HepG2 (cell line): ENCODE data around the gene MCOLN3. TPM values are rescaled to one million over a fixed set of nuclear protein-coding genes. Genes with fewer than 3 reads are reported as not detected.

Experiments
- ATAC-seq: fragments of 200-7000 bp; cut with Tn5 transposase; 3 replicates; pipeline ENCODE4 v1.9.1; 2020; ENCODE audit warnings: mild to moderate bottlenecking, moderate library complexity
- Bru-seq: library from RNA; stranded (reverse); fragments of 400-500 nt; gene quantifications from one replicate; lab custom pipeline; 2021; lab: Mats Ljungman, UMichigan
- BruChase-seq, 2 experiments: library from RNA; stranded (reverse); fragments of 400-500 nt; gene quantifications; one replicate each; lab custom pipeline; 2021; lab: Mats Ljungman, UMichigan
- BruUV-seq: library from RNA; stranded (reverse); fragments of 400-500 nt; replicated peaks from 2 replicates; lab custom pipeline; 2021; lab: Mats Ljungman, UMichigan
- CTCF ChIA-PET: fragments of 300-600 bp; formaldehyde crosslinking; extraction: SDS; loops from one replicate; lab custom pipeline; 2021; ENCODE audit warnings: low total read pairs, inconsistent platforms, low intra/inter-chr PET ratio; lab: Yijun Ruan, JAX
- POLR2A ChIA-PET: fragments of 350-600 bp; sonication (Branson Sonifier 250); formaldehyde crosslinking; loops from one replicate; lab custom pipeline; 2020; ENCODE audit warnings: antibody characterized with exemption, inconsistent platforms; lab: Yijun Ruan, JAX
- DNase-seq: peaks from one replicate; pipeline ENCODE4 v3.0.0-alpha.2; 2015; ENCODE audit warnings: low spot score
- FAIRE-seq: peaks from 3 replicates; lab custom pipeline; 2011; peaks lifted over from hg19 to GRCh38; lab: Jason Lieb, UNC
- H2AFZ ChIP-seq: one replicate; pipeline ENCODE4 v1.6.1; 2011; ENCODE audit warnings: low read length, inconsistent platforms
- H3K27ac ChIP-seq: fragments of 300-600 bp; 3 replicates; pipeline ENCODE4 v1.8.0; 2011; ENCODE audit warnings: mixed run types, mild to moderate bottlenecking, mixed read lengths, low read length, inconsistent platforms; ENCODE audit not compliant: insufficient read depth; ENCODE audit errors: extremely low read length
- H3K27me3 ChIP-seq, 2 experiments: fragments of 200-600 bp in 1 of 2; 2 replicates in 1 of 2; 3 replicates in 1 of 2; pipeline versions ENCODE4 v1.6.0 to v1.8.0; 2011; ENCODE audit warnings: low read length in 2 of 2, mild to moderate bottlenecking in 2 of 2, moderate library complexity in 2 of 2, inconsistent platforms in 1 of 2; ENCODE audit not compliant: insufficient read depth in 2 of 2, control insufficient read depth in 1 of 2
- H3K36me3 ChIP-seq, 2 experiments: fragments of 200-600 bp in 1 of 2; replicated peaks in 1 of 2; 2 replicates in 1 of 2; 3 replicates in 1 of 2; pipeline versions ENCODE4 v1.5.1 to v1.8.0; 2011; ENCODE audit warnings: low read length in 2 of 2, inconsistent platforms in 1 of 2; ENCODE audit not compliant: insufficient read depth in 2 of 2, control insufficient read depth in 1 of 2
- H3K4me1 ChIP-seq: 2 replicates; pipeline ENCODE4 v1.5.1; 2012; ENCODE audit warnings: low read length, inconsistent platforms; ENCODE audit not compliant: insufficient read depth
- H3K4me2 ChIP-seq: 2 replicates; pipeline ENCODE4 v1.6.0; 2011; ENCODE audit warnings: low read depth, low read length, inconsistent platforms
- H3K4me3 ChIP-seq, 3 experiments: fragments of 200-600 bp in 1 of 3; sonication (generic), shearing (Covaris generic) in 1 of 3; replicated peaks in 1 of 3; 2 replicates each; pipeline ENCODE4 v1.5.1; 2011 to 2016; ENCODE audit warnings: low read length in 3 of 3, inconsistent platforms in 2 of 3, low read depth in 2 of 3, mild to moderate bottlenecking in 2 of 3, control low read depth in 1 of 3, mixed read lengths in 1 of 3; ENCODE audit not compliant: insufficient read depth in 1 of 3
- H3K79me2 ChIP-seq: one replicate; pipeline ENCODE4 v1.6.1; 2011; ENCODE audit warnings: low read length, inconsistent platforms; ENCODE audit not compliant: insufficient read depth
- H3K9ac ChIP-seq: 2 replicates; pipeline ENCODE4 v1.6.0; 2011; ENCODE audit warnings: mild to moderate bottlenecking, low read depth, low read length, inconsistent platforms; ENCODE audit not compliant: insufficient read depth
- H3K9me3 ChIP-seq: 2 replicates; pipeline ENCODE4 v1.5.1; 2012; ENCODE audit warnings: mild to moderate bottlenecking, low read length
- H4K20me1 ChIP-seq: 2 replicates; pipeline ENCODE4 v1.6.0; 2011; ENCODE audit warnings: inconsistent platforms, mild to moderate bottlenecking, low read length, moderate library complexity; ENCODE audit not compliant: insufficient read depth
- ATF3 ChIP-seq: sonication (generic); formaldehyde crosslinking; IDR thresholded peaks from 2 replicates; pipeline ENCODE4 v1.4.0; 2020; ENCODE audit warnings: missing genetic modification reagents
- BCL6 ChIP-seq: IDR thresholded peaks from 2 replicates; pipeline ENCODE4 v1.6.1; 2016; ENCODE audit warnings: missing genetic modification reagents, missing compliant biosample characterization
- DNMT1 ChIP-seq: sonication (generic); formaldehyde crosslinking; IDR thresholded peaks from 2 replicates; pipeline ENCODE4 v1.5.1; 2020; ENCODE audit warnings: mild to moderate bottlenecking, missing genetic modification reagents
- REXO4 ChIP-seq: sonication (generic); formaldehyde crosslinking; IDR thresholded peaks from 2 replicates; pipeline ENCODE4 v1.8.0; 2022; ENCODE audit warnings: missing genetic modification reagents, mild to moderate bottlenecking, borderline replicate concordance
- TCF7L2 ChIP-seq: IDR thresholded peaks from 2 replicates; pipeline ENCODE4 v1.6.1; 2011; ENCODE audit warnings: mild to moderate bottlenecking, low read depth, low read length, moderate library complexity
- TP53 ChIP-seq: sonication (generic); formaldehyde crosslinking; conservative IDR thresholded peaks from 2 replicates; pipeline ENCODE4 v1.4.0; 2020; ENCODE audit warnings: missing genetic modification reagents
- XBP1 ChIP-seq: sonication (generic); formaldehyde crosslinking; IDR thresholded peaks from 2 replicates; pipeline ENCODE4 v1.5.0; 2020; ENCODE audit warnings: missing genetic modification reagents
- ZFP91 ChIP-seq: sonication (generic); formaldehyde crosslinking; IDR thresholded peaks from 2 replicates; pipeline ENCODE4 v1.9.0; 2022; ENCODE audit warnings: missing genetic modification reagents, mild to moderate bottlenecking, borderline replicate concordance
- ZNF687 ChIP-seq: sonication (generic); formaldehyde crosslinking; IDR thresholded peaks from 2 replicates; pipeline ENCODE4 v1.5.1; 2020; ENCODE audit warnings: mild to moderate bottlenecking, missing genetic modification reagents, moderate library complexity
- ZNF703 ChIP-seq: sonication (generic); formaldehyde crosslinking; IDR thresholded peaks from 2 replicates; pipeline ENCODE4 v1.5.1; 2020; ENCODE audit warnings: missing genetic modification reagents, mild to moderate bottlenecking, moderate library complexity, borderline replicate concordance
- ZNF891 ChIP-seq: sonication (generic); formaldehyde crosslinking; IDR thresholded peaks from 2 replicates; pipeline ENCODE4 v1.5.0; 2020; ENCODE audit warnings: mild to moderate bottlenecking, missing genetic modification reagents
- WGBS: methylation state at CpG from one replicate; pipeline ENCODE4 v1.1.6; 2017; ENCODE audit warnings: low lambda C conversion rate; 5-methylcytosine and 5-hydroxymethylcytosine counted together
- in situ Hi-C: cut with HindIII; loops from 2 replicates; pipeline ENCODE4 v1.10.0; 2017; ENCODE audit warnings: low pct_unique_long_range_greater_than_20kb; ENCODE audit not compliant: extremely low pct_ligation_motif_present
- intact Hi-C: fragments of 100-400 bp; cut with micrococcal nuclease; formaldehyde crosslinking; loops from one replicate; pipeline ENCODE4 v1.10.0; 2022; ENCODE audit not compliant: unreplicated experiment
- long read RNA-seq, 2 experiments: library from RNA in 1 of 2; library from polyadenylated mRNA in 1 of 2; stranded (forward) in 1 of 2; unstranded in 1 of 2; transcript quantifications; one replicate each; pipeline ENCODE4 v2.0.0, GENCODE V29; 2019 to 2022
- polyA minus RNA-seq, 3 experiments: library from RNA; depleted of rRNA, polyadenylated mRNA; stranded (reverse); fragments of >200 nt; gene quantifications; 2 replicates each; pipeline ENCODE4 v1.2.3, GENCODE V29; 2011; ENCODE audit warnings: low replicate concordance in 1 of 3
- polyA plus RNA-seq, 8 experiments: library from polyadenylated mRNA; depleted of rRNA in 3 of 8; stranded (reverse) in 7 of 8; unstranded in 1 of 8; fragments of >200 nt; fragmentation: Illumina TruSeq in 4 of 8; extraction: Trizol in 4 of 8; gene quantifications; 2 replicates each; pipeline versions ENCODE4 v1.2.1 to v1.2.3, GENCODE V29; 2011 to 2016; ENCODE audit warnings: low read depth in 4 of 8, missing spikeins in 1 of 8, mixed read lengths in 1 of 8; ENCODE audit not compliant: insufficient read depth in 1 of 8
- total RNA-seq, 5 experiments: library from RNA; depleted of rRNA; stranded (reverse); fragments of >200 nt; fragmentation: Illumina TruSeq; extraction: Trizol; gene quantifications; 2 replicates each; pipeline ENCODE4 v1.2.3, GENCODE V29; 2016; ENCODE audit warnings: low read depth in 1 of 5

MCOLN3 gene
- total RNA-seq (2016; rRNA removed; fragmentation: Illumina TruSeq; extraction: Trizol) (0.04 TPM in 1 of 2 replicates, not detected in the other), polyA plus RNA-seq (2011; rRNA removed) (0.03 and 0.04 TPM in 2 replicates), polyA minus RNA-seq (2011; rRNA and poly(A)+ RNA removed; ENCODE audit: low replicate concordance) (not detected in 2 replicates), Bru-seq, nascent RNA (percentile 13 among the genes with signal in this experiment), BruChase-seq, experiment 1, labeled RNA remaining after a 6-hour chase (percentile 16 among the genes with signal in this experiment), BruChase-seq, experiment 2, labeled RNA remaining after a 2-hour chase (percentile 15 among the genes with signal in this experiment)
- not detected in 2 replicates for total RNA-seq (2016; cell fraction: cytosol; rRNA removed; fragmentation: Illumina TruSeq; extraction: Trizol; ENCODE audit: low read depth)
- not detected in 2 replicates for total RNA-seq (2016; cell fraction: insoluble cytoplasmic fraction; rRNA removed; fragmentation: Illumina TruSeq; extraction: Trizol)
- total RNA-seq (2016; cell fraction: membrane; rRNA removed; fragmentation: Illumina TruSeq; extraction: Trizol) = not detected in 2 replicates
- total RNA-seq (2016; cell fraction: nucleus; rRNA removed; fragmentation: Illumina TruSeq; extraction: Trizol) = not detected in 2 replicates
- polyA plus RNA-seq (2011; cell fraction: cytosol; rRNA removed) = not detected in 2 replicates
- not detected in 2 replicates for polyA plus RNA-seq (2011; cell fraction: nucleus; rRNA removed)
- polyA plus RNA-seq (2012) = not detected in 2 replicates
- polyA plus RNA-seq (2016; cell fraction: cytosol; fragmentation: Illumina TruSeq; extraction: Trizol; ENCODE audit: low read depth) = not detected in 2 replicates
- not detected in 2 replicates for polyA plus RNA-seq (2016; cell fraction: insoluble cytoplasmic fraction; fragmentation: Illumina TruSeq; extraction: Trizol; ENCODE audit: low read depth)
- not detected in 2 replicates for polyA plus RNA-seq (2016; cell fraction: membrane; fragmentation: Illumina TruSeq; extraction: Trizol; ENCODE audit: low read depth)
- polyA plus RNA-seq (2016; cell fraction: nucleus; fragmentation: Illumina TruSeq; extraction: Trizol; ENCODE audit: insufficient read depth, low read depth) = not detected in 2 replicates
- not detected in 2 replicates for polyA minus RNA-seq (2011; cell fraction: cytosol; rRNA and poly(A)+ RNA removed)
- not detected in 2 replicates for polyA minus RNA-seq (2011; cell fraction: nucleus; rRNA and poly(A)+ RNA removed)
- long read RNA-seq, experiment 1 = 0 reads
- long read RNA-seq, experiment 2 = 0 reads

- no peaks in the 10 kb centered on the region for H3K79me2 ChIP-seq
- no TSS peak for BruUV-seq
- peak; percentile 91 for ATAC-seq
- H3K4me3 ChIP-seq = peak within 1 kb of the TSS; percentile 42 to 60 (median 44); a peak in 4 of 6 replicates
- WGBS = 4% methylated on average over 28 of the region's 73 CpGs
- no peaks in the 10 kb centered on the region for H3K36me3 ChIP-seq
- intact Hi-C loops = no loop called here
- H2AFZ ChIP-seq = no peak within 1 kb of the TSS
- in situ Hi-C loops = no loop called here
- H3K27ac ChIP-seq = no peak within 1 kb of the TSS
- no peak within 1 kb of the TSS for H3K9ac ChIP-seq
- H3K4me2 ChIP-seq = peak within 1 kb of the TSS; percentile 68
- DNase-seq = no peak
- ChIA-PET CTCF (no interaction called here), POLR2A (no interaction called here)
- no peaks in the 10 kb centered on the region for H4K20me1 ChIP-seq
- no peaks in the 10 kb centered on the region for H3K9me3 ChIP-seq
- no peak for FAIRE-seq
- peaks cover 5% of the 10 kb centered on the region; the same call in 1 of the 2 replicates for H3K4me1 ChIP-seq
- peaks cover 4 to 34% of the 10 kb centered on the region in 2 experiments for H3K27me3 ChIP-seq
- TF ChIP-seq ZNF703 (CRISPR knock-in tag) (no peak), XBP1 (no peak), TP53 (CRISPR knock-in tag) (no peak), ZNF687 (CRISPR knock-in tag) (peak; percentile 16; the same call in 1 of the 2 replicates), ATF3 (CRISPR knock-in tag) (no peak), ZFP91 (CRISPR knock-in tag) (0 out of 2 replicates have a peak, but pooled peaks have one; percentile 25), ZNF891 (no peak), BCL6 (CRISPR knock-in tag) (peak; percentile 31; the same call in 1 of the 2 replicates), REXO4 (CRISPR knock-in tag) (no peak), TCF7L2 (no peak), DNMT1 (CRISPR knock-in tag) (no peak)
These were observed at the start of gene MCOLN3 for GRCh38 chr1:85048296-85049064. TSS of gene MCOLN3 (minus strand) at chr1:85048500. CDS start at chr1:85045360, 3,140 bp downstream.
